Peyer's patch (tissue), 4 donors: ENCODE data around the gene LRBA. TPM values are rescaled to one million over a fixed set of nuclear protein-coding genes. Genes with fewer than 3 reads are reported as not detected.

Source experiments
- DNase-seq, 3 donors: peaks; one replicate each; pipeline ENCODE4 v3.0.0-alpha.2; 2017 to 2019
- H3K27ac ChIP-seq, 4 donors: fragments of 200-600 bp; sonication (generic); one replicate each; pipeline ENCODE4 v1.5.1; 2016 to 2019
- H3K27me3 ChIP-seq, 2 donors: fragments of 200-600 bp; sonication (generic); one replicate each; pipeline ENCODE4 v1.5.1; 2019
- H3K36me3 ChIP-seq, 3 donors: fragments of 200-600 bp; sonication (generic); one replicate each; pipeline ENCODE4 v1.5.1; 2016 to 2019
- H3K4me1 ChIP-seq, 4 donors: fragments of 200-600 bp; sonication (generic); one replicate each; pipeline ENCODE4 v1.5.1; 2016 to 2019
- H3K4me3 ChIP-seq, 4 donors: fragments of 200-600 bp; sonication (generic); 1 replicate in 3 of 4; 2 replicates in 1 of 4; pipeline ENCODE4 v1.5.1; 2016 to 2019; ENCODE audit warnings: mild to moderate bottlenecking in 1 of 4
- H3K9me3 ChIP-seq, 4 donors: fragments of 200-600 bp; sonication (generic); one replicate each; pipeline ENCODE4 v1.5.1; 2016 to 2019; ENCODE audit warnings: mild to moderate bottlenecking in 1 of 4
- POLR2A ChIP-seq, 2 donors: fragments of 450-650 bp; IDR thresholded peaks; one replicate each; pipeline ENCODE4 v1.5.1; 2017; ENCODE audit warnings: antibody characterized with exemption in 2 of 2, mild to moderate bottlenecking in 2 of 2, moderate library complexity in 2 of 2
- total RNA-seq, 4 donors: library from RNA; depleted of rRNA; stranded (reverse); fragments of >200 nt; gene quantifications; one replicate each; pipeline ENCODE4 v1.1.0, GENCODE V29; 2016
- TF ChIP-seq, protein P1 (sequence below), 6 experiments: fragments of 450-650 bp in 4 of 6; fragments of 200-600 bp in 2 of 6; sonication (generic) in 1 of 6; IDR thresholded peaks; one replicate each; pipeline ENCODE4 v1.5.1; 2017 to 2019; ENCODE audit warnings: antibody characterized with exemption in 6 of 6, mild to moderate bottlenecking in 3 of 6, moderate library complexity in 1 of 6

Gene LRBA
- total RNA-seq, 4 donors from 2014 or later = 71.5 to 120 (median 91.7) TPM

DNA sequence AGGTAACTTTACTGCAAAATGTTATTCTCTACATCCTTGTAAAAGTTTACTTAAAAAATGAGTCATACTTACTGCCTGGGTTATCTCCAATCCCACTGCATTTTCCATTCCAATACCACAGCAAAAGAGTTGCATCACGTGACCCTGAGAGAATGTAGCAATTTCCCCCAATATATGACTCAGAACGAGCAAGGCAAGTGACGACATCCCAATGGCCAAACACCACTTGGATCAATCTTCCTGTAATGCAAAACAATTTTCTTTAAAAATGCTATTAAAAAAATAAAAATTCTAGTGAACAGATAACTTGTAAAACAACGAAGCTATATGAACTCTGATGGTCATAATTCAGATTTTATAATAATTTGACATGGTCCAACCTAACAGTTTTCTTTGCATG, 712.5 kb downstream of the LRBA start:
- Histone ChIP-seq H3K4me3 (no peak overlapping the region), H3K4me1 (no peaks in the 10 kb centered on the region), H3K36me3 (no peaks in the 10 kb centered on the region), H3K9me3 (no peaks in the 10 kb centered on the region), H3K27me3 (no peaks in the 10 kb centered on the region), H3K27ac (peak overlapping the region in 1 of 4 donors; percentile 18)
- DNase-seq = no peak
- no peak for TF ChIP-seq POLR2A (IDR thresholded peaks at IDR 0.05)
- TF ChIP-seq, protein P1, sequence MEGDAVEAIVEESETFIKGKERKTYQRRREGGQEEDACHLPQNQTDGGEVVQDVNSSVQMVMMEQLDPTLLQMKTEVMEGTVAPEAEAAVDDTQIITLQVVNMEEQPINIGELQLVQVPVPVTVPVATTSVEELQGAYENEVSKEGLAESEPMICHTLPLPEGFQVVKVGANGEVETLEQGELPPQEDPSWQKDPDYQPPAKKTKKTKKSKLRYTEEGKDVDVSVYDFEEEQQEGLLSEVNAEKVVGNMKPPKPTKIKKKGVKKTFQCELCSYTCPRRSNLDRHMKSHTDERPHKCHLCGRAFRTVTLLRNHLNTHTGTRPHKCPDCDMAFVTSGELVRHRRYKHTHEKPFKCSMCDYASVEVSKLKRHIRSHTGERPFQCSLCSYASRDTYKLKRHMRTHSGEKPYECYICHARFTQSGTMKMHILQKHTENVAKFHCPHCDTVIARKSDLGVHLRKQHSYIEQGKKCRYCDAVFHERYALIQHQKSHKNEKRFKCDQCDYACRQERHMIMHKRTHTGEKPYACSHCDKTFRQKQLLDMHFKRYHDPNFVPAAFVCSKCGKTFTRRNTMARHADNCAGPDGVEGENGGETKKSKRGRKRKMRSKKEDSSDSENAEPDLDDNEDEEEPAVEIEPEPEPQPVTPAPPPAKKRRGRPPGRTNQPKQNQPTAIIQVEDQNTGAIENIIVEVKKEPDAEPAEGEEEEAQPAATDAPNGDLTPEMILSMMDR (IDR thresholded peaks at IDR 0.05) = no peak

DNA sequence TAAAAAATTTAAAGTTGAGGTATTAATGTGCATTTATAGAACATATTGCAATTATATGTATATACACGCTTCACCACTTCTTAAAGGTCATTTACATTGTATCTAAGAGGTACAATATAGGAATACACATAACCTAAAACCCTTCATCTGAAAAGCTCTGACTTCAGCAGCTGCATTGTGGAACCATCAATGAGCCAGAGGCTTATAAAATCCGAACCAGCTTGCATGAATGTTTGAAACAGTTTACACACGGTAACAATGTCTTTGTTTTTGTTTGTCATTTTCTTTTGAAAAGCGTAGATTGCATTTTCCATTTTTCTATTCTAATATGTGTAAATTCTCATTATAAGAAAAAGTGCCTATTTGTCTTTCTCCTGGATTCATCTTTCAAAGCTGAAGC, 715.3 kb downstream of the LRBA start:
- Histone ChIP-seq H3K27me3 (no peaks in the 10 kb centered on the region), H3K36me3 (no peaks in the 10 kb centered on the region), H3K27ac (peak overlapping the region in 1 of 4 donors; percentile 35), H3K4me1 (no peaks in the 10 kb centered on the region), H3K9me3 (no peaks in the 10 kb centered on the region), H3K4me3 (peak overlapping the region in 1 of 4 donors; percentile 1)
- no peak for TF ChIP-seq POLR2A (IDR thresholded peaks at IDR 0.05)
- TF ChIP-seq, protein P1 (IDR thresholded peaks at IDR 0.05) = no peak
- no peak for DNase-seq

DNA sequence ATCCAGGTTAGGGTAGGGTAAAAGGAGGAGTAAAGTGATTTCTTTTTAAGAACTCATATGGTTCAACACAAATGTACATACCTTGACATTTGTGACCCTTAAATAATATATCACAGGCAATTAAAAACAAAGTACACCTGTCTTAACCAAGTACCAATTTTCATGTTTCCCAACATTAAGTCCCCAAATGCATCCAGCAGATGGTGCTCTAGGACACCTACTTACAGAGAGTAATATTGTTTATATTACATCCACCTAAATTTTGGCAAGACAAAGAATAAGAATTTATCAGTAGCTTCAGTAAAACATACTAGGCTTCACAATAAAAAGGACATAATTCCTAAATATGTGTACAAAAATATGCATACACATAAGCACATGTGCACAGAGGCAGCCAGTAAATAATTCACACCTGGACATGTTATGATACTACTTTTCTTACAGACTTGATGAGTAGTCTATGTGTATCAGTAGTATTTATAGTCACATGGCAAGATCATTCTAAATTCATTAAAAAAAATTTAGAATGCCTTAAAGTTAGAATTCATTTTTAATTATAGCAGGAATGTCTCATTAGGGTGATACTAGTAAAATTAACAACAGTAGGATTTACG, 717.1 kb downstream of the LRBA start:
- Histone ChIP-seq H3K9me3 (no peaks in the 10 kb centered on the region), H3K4me1 (no peaks in the 10 kb centered on the region), H3K36me3 (no peaks in the 10 kb centered on the region), H3K4me3 (no peak overlapping the region), H3K27ac (peak overlapping the region in 1 of 4 donors; percentile 35), H3K27me3 (no peaks in the 10 kb centered on the region)
- TF ChIP-seq, protein P1 (IDR thresholded peaks at IDR 0.05) = peak in 5 of 6 experiments; percentile 10 to 69 (median 56)
- TF ChIP-seq POLR2A (IDR thresholded peaks at IDR 0.05) = no peak
- peak in 1 of 3 donors; percentile 55 for DNase-seq

DNA sequence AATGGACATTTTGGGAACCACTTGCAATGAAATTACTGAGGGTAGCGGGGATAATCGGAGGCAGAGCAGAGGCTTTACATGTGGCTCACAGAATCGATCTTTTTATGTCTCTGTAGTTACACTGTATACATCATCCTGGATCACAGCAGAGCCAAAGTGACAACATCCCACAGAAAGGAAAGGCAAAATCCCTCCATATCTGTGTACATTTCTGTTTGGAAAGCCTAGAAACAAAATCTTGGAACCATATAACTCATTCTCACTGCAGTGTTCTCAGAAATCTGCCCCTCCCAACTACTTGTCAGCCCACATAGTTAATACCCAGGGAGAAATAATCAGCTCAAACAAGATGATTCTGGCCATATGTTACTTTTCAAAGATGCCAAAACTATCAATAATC, 725.2 kb downstream of the LRBA start:
- H3K4me1 ChIP-seq = no peaks in the 10 kb centered on the region
- TF ChIP-seq POLR2A (IDR thresholded peaks at IDR 0.05) = no peak
- TF ChIP-seq, protein P1 (IDR thresholded peaks at IDR 0.05) = no peak
- H3K9me3 ChIP-seq = no peaks in the 10 kb centered on the region
- no peak for DNase-seq
- H3K27ac ChIP-seq = no peak overlapping the region
- H3K36me3 ChIP-seq = no peaks in the 10 kb centered on the region
- H3K4me3 ChIP-seq = no peak overlapping the region
- H3K27me3 ChIP-seq = no peaks in the 10 kb centered on the region

DNA sequence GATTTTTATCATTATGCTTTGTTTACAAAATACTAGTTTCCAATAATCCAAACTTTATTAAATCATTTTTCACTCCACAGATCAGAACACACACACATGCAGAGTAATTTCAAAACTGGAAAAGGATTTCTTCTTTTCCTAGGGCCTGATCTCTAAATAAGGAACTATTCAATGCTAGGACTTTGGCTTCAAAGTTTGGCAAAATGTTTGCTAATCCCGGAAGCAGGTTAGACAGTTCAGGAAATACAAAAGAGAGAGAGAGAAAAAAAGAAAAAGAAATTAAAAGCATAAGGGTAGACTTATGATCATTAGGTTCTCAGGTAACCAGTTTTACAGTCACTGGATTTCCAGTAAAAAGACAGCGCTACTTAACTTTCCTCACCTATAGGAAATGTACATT, 725.9 kb downstream of the LRBA start:
- no peaks in the 10 kb centered on the region for H3K4me1 ChIP-seq
- H3K36me3 ChIP-seq = no peaks in the 10 kb centered on the region
- TF ChIP-seq, protein P1 (IDR thresholded peaks at IDR 0.05) = no peak
- TF ChIP-seq POLR2A (IDR thresholded peaks at IDR 0.05) = no peak
- H3K27me3 ChIP-seq = no peaks in the 10 kb centered on the region
- no peak for DNase-seq
- no peak overlapping the region for H3K27ac ChIP-seq
- no peaks in the 10 kb centered on the region for H3K9me3 ChIP-seq
- no peak overlapping the region for H3K4me3 ChIP-seq
